Coronary artery (tissue), 2 donors: ENCODE measurements around the gene MYRIP.
"Not testable (repeated sequence)": the region's sequence is repeated elsewhere in the genome, so short reads cannot be mapped to it uniquely, and the experiment has no call there.

Experiments
- DNase-seq: peaks from one replicate; pipeline ENCODE4 v3.0.0-alpha.2; 2017; ENCODE audit warnings: low spot score
- H3K27ac ChIP-seq, 2 donors: fragments of 200-600 bp; sonication (generic); one replicate each; pipeline ENCODE4 v1.5.1; 2016 to 2019
- H3K4me3 ChIP-seq: fragments of 200-600 bp; sonication (generic); 2 replicates; pipeline ENCODE4 v1.5.1; 2016; ENCODE audit warnings: mild to moderate bottlenecking, moderate library complexity
- CTCF ChIP-seq: fragments of 200-600 bp; sonication (generic); IDR thresholded peaks from one replicate; pipeline ENCODE4 v1.5.1; 2019; ENCODE audit warnings: antibody characterized with exemption

Gene MYRIP

GRCh38 chr3:40262331-40262730 lies 452.9 kb downstream of the MYRIP start:
- no peak for TF ChIP-seq CTCF
- H3K27ac ChIP-seq, result no peak overlapping the region
- no peak for DNase-seq
- no peak overlapping the region for H3K4me3 ChIP-seq

GRCh38 chr3:40264451-40264850 lies 455.0 kb downstream of the MYRIP start:
- no peak for DNase-seq

GRCh38 chr3:40265181-40265580 lies 455.8 kb downstream of the MYRIP start:
- DNase-seq, result no peak
- Histone ChIP-seq H3K27ac (no peak overlapping the region), H3K4me3 (no peak overlapping the region)
- no peak for TF ChIP-seq CTCF

More at GRCh38 chr3:40264451-40264850, 455.0 kb downstream of the MYRIP start:
- Histone ChIP-seq H3K27ac (no peak overlapping the region), H3K4me3 (no peak overlapping the region)
- no peak for TF ChIP-seq CTCF

GRCh38 chr3:40267937-40268724 lies 458.7 kb downstream of the MYRIP start:
- no peak for DNase-seq
- Histone ChIP-seq H3K27ac (no peak overlapping the region), H3K4me3 (no peak overlapping the region)
- no peak for TF ChIP-seq CTCF

GRCh38 chr3:40268802-40269524 lies 459.6 kb downstream of the MYRIP start:
- no peak for TF ChIP-seq CTCF
- Histone ChIP-seq H3K27ac (no peak overlapping the region), H3K4me3 (no peak overlapping the region)
- no peak for DNase-seq

GRCh38 chr3:40278791-40279190 lies 469.4 kb downstream of the MYRIP start:
- no peak for TF ChIP-seq CTCF
- H3K27ac ChIP-seq, result no peak overlapping the region
- no peak for DNase-seq

GRCh38 chr3:40281995-40282394 lies 472.6 kb downstream of the MYRIP start:
- TF ChIP-seq CTCF, result no peak
- Histone ChIP-seq H3K27ac (no peak overlapping the region), H3K4me3 (no peak overlapping the region)
- DNase-seq, result no peak

More at GRCh38 chr3:40278791-40279190, 469.4 kb downstream of the MYRIP start:
- no peak overlapping the region for H3K4me3 ChIP-seq

- not testable (repeated sequence) for H3K4me3 ChIP-seq
These were observed 473.6 kb downstream of the MYRIP start for GRCh38 chr3:40283057-40283456.

More at GRCh38 chr3:40283057-40283456, 473.6 kb downstream of the MYRIP start:
- H3K27ac ChIP-seq, DNase-seq: not testable (repeated sequence)
